CD4-positive, alpha-beta T cell treated with Interleukin-12 subunit alpha and Interleukin-12 subunit beta, for 1 hour (primary cell): ENCODE measurements around the gene KLF3.

Experiments
- DNase-seq: peaks from one replicate; pipeline ENCODE4 v3.0.0-alpha.2; 2020

KLF3 gene

DNA sequence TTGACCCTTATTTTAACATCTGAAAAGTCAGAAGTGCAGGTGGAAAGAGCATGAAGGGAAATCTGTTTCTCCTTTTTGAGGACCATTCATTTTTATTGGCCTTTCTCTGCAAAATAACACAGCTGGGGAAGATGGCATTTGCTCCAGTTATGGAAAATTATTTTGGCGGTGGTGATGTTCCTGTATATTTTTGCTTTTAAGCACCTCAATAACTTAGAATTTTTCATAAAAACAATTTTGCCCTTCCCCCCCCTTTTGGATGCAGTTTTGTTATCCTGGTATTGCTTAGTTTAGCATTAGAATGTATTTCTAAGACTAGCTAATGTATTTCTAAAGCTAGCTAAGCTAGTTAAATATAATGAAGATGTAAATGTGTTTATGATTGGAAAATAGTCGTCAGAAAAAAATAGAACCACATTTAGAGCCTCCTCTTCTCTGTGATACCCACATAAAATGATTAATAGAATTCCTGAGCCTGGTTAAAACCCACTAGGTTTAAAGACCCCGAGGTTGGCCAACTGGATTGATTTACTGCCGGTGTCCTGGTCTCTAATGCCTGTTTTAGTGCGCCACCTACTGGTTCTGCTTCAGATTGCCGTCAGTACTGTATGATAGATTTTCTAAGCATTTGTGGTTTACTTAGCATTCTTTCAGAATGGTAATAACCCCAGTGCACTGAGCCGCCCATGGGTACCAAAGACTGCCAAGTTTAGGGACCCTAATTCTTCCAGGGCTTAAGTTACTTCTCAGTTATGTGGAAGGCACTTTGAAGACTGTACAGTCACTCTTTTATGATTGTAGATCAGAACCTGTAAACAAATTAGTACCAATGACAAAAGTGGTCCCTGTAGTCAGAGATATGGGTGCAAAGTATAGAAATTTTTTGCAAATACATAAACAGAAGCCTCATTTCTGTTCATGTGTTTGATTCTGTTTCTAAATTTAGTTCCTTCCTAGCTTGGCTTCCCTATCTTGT, 11.4 kb downstream of the KLF3 start:
- peak; percentile 87 for DNase-seq

DNA sequence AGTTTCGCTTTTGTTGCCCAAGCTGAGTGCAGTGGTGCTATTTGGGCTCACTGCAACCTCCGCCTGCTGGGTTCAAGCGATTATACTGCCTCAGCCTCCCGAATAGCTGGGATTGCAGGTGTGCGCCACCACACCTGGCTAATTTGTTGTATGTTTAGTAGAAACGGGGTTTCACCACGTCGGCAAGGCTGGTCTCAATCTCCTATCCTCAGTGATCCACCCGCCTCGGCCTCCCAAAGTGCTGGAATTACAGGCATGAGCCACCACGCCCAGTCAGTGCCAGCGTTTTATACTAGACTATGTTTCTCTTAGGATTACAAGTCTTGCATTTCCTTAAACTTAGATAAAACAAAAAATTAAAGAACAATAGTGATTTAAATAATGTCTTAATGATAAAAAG, 13.0 kb downstream of the KLF3 start:
- DNase-seq = no peak

DNA sequence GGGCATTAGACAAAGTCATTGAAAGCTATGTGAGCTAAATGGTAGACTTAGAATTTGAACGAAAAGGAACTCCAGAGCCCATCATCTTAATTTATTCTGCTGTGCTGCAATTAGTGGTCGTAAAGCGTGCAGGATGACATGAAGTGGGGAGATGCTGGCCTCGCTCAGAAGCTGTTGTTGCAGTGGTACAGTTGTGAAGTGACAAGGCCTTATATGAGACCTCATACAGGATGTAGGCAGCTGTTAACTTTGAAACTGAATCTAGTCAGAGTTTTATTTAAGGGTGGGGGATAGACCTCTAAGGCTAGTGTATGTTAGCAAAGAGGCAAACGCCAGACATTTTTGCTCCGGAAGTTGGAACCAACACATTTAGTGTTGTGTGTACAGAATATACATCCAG, 13.4 kb downstream of the KLF3 start:
- no peak for DNase-seq

DNA sequence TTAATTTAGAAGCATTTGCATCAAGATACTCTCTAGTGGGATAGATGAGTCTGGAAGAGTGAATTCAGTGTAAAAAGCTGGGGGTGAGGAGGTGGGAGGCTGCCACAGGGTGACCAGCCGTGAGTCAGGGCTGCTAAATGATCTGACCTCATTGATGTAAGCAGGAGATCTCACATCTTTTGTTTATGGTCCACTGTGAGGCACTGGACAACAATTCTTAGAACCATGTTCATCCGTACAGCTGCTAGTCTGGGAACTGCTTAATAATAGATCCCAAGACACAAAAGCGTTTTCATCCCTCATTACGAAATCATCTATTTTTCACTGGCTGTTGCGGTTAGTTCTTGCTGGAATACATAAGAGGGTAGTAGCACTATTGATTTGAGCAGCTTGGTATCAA, 14.1 kb downstream of the KLF3 start:
- no peak for DNase-seq

DNA sequence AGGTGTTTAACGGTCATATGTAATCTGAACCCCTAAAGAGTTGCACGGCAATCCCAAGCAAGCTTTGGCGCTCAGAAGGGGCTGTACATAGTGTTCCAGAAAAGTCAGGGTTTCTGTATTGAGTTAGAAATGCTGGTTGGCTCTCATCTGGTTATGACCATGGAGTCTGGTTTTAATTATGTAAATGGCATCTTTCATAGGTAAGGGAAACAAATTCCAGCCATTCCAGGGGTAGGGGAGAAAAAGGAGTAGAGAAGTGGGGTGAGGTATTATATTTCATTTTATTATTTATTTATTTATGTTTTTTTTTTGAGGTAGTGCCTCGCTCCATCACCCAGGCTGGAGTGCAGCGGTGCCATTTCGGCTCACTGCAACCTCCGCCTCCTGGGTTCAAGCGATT, 15.9 kb downstream of the KLF3 start:
- no peak for DNase-seq

DNA sequence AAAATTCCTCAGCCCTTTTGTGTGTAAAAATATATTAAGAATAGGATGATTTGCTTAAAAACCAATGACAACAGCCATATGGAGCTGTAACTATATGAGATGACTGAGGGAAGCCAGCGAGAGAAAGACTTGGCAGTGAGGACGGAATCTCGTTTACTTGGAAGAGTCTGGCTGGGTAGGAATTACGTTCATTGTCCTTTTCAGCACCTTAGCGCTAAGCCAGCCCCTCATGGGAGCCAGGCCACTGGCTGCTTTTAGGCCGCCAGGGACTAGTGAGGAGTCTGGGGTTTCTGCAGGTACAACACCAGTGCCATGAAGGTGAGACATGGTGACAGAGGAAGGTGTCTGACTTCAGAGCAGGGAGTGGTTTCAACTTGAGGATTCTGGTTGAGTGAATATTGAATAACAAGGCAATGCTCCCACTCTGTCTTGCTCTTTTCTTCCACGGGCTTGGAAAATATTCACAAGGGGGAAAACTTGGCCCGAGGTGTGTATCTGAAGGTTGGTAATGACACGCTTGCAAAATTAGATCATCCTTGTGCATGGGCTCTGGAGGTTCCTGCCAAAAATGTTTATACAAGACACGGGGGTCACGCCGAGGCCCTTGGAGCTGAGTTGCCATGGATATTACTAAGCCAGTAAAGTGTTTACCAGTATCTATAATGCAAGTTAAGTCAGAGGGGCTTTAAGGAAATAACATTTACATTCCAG, 17.4 kb downstream of the KLF3 start:
- DNase-seq = no peak

DNA sequence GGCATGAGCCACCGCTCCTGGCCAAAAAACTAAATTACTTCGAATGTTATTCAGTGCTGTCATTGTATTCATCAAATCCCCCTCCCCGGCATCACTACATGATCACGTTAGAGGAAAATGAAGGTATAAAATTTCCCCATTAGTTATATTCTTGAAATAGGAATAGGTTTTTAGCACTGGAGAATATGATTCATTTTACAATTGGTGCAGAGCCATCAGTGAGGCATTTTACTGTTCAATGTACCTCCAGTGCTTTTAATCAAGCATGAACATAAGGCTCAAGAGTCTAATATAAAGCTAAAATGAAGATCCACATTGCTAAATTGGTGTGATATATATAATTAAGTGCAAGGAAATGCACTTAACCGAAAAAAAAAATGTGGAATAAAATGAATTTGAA, 18.3 kb downstream of the KLF3 start:
- no peak for DNase-seq

DNA sequence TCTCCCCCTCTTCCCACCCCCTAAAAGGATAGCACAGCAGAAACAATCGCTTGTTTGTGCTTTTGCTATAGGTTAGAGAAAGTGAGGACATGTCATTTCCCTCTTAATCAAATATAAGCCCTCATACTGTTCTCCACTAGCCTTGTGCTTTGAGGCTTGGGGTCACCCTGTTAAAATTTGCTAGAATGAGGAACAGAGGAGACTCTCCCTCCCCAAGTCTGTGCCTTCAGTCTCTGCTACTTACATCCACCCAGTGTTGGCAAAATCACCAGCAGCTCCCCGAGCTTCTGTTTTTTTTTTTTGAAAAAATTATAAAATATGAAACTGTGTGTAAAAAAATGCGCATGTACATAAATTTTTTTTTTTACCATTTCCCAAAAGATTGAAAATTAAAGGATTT, 19.3 kb downstream of the KLF3 start:
- no peak for DNase-seq

DNA sequence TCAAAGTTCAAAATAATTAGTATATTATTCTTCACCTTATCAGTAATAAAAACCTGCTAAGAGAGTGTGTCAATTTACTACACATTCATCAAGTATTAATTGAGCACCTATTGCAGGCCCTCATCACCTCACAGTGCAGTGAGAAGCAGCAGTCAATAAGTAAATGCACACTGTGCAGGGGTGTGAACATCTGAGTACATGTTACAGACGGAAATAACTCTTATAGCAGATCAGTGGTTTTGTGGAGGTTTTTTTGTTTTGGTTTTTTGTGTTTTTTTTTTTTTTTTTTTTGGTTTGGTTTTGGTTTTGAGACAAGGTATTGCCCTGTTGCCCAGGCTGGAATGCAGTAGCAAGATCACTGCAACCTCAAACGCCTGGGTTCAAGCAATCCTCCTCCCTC, 20.3 kb downstream of the KLF3 start:
- DNase-seq = no peak

DNA sequence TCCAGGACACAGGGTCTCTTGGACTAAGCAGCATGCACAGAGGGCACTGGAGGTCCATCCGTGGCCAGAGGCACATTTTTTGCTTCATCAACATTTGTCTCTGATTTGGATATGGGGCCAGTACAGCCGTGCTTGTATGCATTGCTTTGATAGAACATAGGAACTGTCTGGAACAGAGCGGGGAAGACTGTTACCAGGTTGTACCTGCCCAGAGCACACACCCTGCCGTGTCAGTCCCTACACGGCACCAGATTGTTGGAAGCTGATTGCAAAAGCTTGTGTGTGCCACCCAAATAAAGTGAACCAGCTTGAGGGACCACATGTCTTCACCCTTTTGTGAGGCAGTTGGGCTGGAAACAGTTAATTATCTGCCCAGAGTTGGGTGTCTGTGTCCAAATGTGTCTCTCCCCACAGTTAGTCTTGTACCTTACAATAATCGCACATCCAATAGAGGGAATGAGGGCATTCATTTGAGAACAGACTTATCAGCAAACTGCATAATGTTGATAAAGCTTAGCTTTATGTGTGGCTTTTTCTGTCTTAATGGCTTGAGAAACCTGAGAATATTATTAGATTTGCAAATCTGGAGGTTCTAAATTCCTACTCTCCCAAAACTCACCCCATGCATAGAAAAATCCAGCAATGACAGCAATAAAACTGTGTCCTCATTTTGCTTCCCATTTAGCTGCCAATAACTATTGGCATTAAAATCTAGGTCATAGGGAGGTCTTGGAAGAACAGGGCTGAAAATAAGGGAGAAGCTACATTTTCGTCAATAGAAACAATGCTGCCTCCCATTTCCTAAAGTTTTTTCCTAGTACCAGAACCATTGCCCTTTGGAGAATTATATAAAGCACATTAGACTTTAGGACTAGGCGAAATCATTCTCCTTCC, 21.2 kb downstream of the KLF3 start:
- DNase-seq = no peak

DNA sequence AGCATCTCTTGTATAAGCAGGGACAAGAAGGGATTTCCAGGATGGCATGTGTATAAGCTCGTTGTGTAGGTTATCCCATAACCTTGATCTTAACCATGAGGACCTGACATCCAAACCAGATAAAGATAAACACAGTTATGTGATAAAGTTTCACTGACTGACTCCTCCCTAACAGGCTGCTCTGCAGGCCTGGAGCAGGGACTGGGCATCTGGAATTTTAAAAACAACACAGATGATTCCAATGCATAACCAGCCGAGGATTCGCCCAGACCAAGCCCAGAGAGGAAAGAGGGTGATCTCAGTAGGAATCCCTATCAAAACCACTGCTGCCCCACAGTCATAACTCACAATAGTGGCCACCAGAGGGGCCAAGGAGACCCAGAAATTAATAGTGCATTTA, 22.7 kb downstream of the KLF3 start:
- DNase-seq = no peak

DNA sequence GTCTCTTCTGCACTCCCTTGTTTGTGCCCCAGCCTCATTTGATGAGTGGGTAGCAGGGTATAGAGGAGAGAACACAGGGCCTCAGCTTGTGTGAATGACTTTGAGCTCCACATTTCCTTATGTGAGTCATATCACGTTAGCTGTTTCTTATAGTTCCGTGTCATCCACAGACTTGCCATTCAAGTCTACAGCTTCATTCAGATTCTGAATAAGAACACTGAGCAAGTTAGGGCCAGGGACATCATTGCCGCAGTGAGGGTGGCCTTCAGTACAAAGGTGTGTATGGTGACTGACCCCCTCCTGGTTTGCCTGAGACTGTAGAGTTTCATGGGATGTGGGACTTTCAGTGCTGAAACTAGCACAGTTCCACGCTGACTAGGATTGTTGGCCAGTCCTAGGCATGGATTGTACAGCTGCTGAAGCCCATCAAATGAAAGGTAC, 23.6 kb downstream of the KLF3 start:
- no peak for DNase-seq

DNA sequence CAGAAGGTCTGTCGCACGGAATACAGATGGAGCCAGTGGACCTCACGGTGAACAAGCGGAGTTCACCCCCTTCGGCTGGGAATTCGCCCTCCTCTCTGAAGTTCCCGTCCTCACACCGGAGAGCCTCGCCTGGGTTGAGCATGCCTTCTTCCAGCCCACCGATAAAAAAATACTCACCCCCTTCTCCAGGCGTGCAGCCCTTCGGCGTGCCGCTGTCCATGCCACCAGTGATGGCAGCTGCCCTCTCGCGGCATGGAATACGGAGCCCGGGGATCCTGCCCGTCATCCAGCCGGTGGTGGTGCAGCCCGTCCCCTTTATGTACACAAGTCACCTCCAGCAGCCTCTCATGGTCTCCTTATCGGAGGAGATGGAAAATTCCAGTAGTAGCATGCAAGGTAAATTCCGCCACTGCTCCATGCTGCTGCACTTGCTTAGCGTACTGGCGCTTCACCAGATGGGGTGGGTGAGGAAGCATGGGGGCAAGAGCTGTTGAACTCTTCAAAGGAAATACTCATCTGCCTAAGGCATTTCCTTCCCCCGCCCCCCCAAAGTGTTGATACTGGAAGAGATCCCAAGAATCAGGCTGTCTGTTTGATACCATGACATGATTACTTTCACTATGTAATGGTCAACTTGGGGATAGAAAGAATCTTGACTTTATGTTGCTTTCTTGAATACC, 24.8 kb downstream of the KLF3 start:
- DNase-seq = no peak

DNA sequence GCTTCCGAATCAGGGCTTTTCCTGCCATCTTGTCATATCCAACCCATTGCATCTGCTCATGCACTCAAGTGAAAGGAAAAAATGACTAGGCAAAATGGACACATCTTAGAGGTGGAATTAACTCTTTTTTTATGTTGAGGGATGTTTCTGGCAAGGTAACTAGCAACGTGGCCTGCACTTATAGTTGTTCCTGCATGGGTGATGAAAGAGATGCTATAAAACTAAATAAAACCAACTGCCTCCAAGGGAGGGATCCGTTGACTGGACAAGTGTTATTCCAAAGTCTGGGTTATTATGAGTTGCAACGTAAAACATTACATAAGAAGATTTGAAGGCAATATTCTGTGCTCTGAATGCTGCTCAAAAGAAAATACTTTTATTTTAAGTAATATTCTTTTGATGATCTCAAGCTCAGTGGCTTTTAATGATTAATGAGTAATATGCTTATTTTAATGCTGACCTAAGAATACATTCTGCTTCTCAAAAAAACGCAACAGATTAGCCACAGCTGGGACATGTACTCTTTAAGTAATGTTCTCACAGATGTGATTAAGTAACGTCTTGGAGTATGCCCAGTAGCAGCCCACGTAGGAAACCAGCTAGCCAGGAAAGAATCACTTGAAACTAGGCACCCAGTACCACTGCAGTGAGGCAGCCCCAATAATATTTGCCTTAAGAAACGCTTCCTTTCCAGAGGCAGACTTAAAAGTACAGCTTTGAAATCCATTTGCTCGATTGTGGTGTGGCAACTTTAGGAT, 27.4 kb downstream of the KLF3 start:
- no peak for DNase-seq

DNA sequence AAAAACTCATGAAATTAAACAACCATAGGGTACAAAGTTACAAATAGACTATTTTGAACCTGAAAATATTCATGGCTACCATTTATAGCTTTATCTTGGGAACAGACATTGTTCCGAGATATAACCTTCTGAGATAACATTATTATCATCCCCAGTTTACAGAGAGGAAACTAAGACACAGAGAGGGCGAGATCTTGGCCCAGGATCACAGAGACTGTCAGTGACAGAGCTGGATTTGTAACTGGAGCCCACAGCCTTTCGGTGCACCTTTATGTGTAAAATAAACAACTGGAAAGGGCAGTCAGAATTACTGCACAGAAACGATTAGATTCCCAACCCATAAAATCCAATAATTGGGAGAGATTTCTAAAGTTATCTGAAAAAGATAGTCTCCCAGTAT, 28.4 kb downstream of the KLF3 start:
- DNase-seq = no peak

DNA sequence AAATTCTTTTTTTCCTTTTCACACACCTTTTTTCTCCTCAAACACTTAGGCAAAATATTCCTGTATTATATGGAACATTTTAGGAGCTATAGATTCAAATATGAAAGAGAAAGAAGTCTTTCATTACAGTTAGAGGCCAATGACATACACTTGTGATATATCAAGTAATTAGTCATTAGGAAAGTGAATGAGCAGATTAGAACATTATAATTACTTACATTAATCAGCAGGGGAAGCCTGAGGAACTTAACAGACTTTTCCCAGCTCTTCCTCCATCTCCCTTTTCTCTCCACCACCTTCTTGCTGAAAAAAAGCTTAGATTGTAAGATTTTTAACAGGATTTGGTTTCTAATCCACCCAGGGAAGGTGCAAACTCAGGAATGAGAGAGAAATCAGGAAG, 29.6 kb downstream of the KLF3 start:
- no peak for DNase-seq

DNA sequence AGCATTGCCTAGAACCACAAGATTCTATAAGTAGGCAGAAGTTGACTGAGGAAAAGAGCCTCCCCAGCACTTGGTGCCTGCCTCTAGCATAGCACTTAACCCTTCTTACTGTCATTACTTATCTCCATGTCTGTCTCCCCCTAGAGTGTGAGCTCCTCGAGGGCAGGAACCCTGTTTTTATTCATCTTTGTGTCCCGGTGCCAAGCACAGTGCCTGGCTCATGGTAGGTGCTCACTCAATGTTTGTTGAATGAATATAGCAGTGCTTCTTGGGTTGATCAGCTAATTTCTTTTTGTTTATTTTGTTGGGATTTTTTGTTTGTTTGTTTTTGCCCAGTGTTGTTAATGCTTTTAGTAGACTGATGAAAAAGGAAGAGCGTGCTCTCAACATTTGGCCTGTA, 30.3 kb downstream of the KLF3 start:
- DNase-seq = no peak

DNA sequence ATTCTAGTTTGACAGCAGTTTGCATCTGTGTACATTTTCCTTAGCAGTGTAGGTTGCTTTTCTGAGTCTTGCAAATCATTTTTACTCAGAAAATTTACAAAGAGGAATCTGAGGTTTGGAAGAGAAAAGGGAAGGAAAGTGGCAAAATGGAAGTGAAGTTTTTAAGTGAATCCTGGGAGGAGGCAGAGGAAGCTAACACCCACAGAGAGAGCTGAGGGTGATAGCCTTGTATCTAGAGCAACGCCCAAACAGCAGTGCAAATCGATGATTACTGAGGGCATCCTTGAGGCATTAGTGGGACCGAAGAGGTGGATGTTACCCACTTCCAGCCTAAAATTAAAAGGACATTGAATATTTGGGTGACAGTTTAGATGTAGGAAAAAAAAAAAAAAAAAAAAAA, 31.8 kb downstream of the KLF3 start:
- no peak for DNase-seq

DNA sequence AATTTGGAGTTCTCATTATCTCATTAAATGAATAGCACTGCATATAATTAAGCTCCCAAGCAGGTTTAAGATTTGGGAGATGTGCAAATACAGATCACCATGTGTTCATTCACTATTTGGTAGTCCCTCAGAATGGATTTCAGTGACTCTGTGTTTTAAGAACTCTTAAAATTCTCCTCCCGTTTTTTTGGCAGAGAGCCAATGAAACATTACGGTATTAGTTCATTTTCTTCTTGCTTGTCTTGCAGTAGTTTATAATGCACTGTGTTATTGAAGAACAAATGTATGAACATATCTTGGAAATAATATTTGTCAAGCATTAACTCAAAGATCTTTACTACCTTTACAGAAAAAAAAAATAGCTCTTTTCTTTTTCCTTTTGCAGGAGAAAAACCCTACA, 32.7 kb downstream of the KLF3 start:
- DNase-seq = no peak

DNA sequence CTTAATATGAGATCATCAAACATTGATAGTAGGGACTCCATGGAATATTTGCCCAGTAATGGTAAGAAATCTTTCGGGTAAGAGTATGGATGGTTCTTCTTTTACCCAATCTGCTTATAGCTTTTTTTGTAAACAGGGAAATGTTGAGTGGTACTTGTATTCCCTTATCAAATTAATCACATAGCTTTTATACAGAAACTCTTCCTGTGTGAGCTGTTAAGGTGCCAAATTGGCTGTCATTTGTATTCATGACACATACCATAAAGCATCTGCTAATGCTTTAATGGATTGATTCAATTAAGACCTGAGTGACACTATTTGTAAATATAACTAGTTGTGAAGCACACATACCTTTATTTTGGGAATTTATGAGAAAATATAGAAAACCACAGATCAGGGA, 34.2 kb downstream of the KLF3 start:
- no peak for DNase-seq

DNA sequence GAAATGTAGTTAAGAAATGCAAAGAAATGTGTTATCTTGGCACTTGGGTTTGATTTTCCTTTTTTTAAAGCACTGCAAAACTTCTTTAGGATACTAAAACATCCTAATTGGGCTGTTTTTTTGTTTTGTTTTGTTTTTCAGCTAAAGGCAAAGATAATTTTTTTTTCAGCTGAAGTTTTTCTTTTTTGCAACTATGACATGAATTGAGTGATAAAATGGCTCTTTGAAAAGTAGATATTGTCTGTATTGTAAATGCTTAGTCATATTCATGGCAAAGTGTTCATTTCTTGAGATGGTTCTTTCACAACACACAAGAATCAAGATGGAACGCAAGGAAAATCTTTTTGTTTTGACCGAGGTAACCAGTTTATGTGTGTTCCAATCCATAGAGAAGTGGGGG, 35.1 kb downstream of the KLF3 start:
- no peak for DNase-seq

DNA sequence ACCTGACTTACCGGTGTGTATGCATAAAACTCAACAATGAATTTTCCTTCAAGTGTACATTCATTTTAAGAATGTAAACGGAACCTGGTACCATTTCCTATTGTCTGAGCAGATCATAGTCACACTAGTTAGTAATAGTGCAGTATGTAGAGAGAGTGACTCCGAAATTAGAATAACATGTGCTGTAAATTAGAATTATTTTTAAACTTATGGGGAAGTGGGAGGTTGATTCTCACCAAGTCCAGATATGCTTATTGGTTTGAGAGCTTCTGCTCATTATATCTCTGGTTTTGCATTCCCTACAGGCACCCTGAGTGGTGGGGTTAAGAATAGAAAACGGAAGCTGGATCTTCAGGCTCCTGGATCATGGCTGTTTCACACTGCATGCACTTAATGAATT, 39.6 kb downstream of the KLF3 start:
- DNase-seq = no peak
